Measurements from ENCODE around the gene MAP3K7. TPM values are rescaled to one million over a fixed set of nuclear protein-coding genes. Genes with fewer than 3 reads are reported as not detected.

The MAP3K7 gene
- total and polyA plus RNA-seq, 2 of the 13 experiments (the other 11 are each of a cell fraction or from before 2014, with no cell fraction given) = 24.1 to 24.4 TPM

GRCh38 chr6:90586836-90587638, at the start of gene MAP3K7 (continued):
- TF ChIP-seq ZNF646 (CRISPR knock-in tag; IDR thresholded peaks at IDR 0.05) (no peak), RELA (CRISPR knock-in tag; IDR thresholded peaks at IDR 0.05) (no peak), TEAD3 (CRISPR knock-in tag; optimal IDR thresholded peaks at IDR 0.05; ENCODE audit: borderline replicate concordance) (no peak), GATA4 (IDR thresholded peaks at IDR 0.05; ENCODE audit: borderline replicate concordance, low read depth) (no peak), ATF4 (CRISPR knock-in tag; IDR thresholded peaks at IDR 0.05) (peak; percentile 36 to 53; a peak in 2 of 4 replicates), ZNF713 (CRISPR knock-in tag; IDR thresholded peaks at IDR 0.05) (0 out of 2 replicates have a peak, but pooled peaks have one; percentile 62), FOXK1 (CRISPR knock-in tag; IDR thresholded peaks at IDR 0.05; ENCODE audit: borderline replicate concordance, low read depth) (peak; percentile 80; the same call in 1 of the 2 replicates), KAT7 (CRISPR knock-in tag; IDR thresholded peaks at IDR 0.05; ENCODE audit: borderline replicate concordance) (no peak), ZBTB40 (IDR thresholded peaks at IDR 0.05) (peak; percentile 68), ZBTB40 (CRISPR knock-in tag; IDR thresholded peaks at IDR 0.05) (peak; percentile 60; the same call in 1 of the 2 replicates), ZNF296 (CRISPR knock-in tag; conservative IDR thresholded peaks at IDR 0.05) (no peak), CENPX (CRISPR knock-in tag; IDR thresholded peaks at IDR 0.05) (no peak)
